Adrenal gland (tissue), 5 donors: ENCODE results near the gene PRR35.

Experiments
- CTCF ChIP-seq, 6 experiments: fragments of 450-650 bp in 4 of 6; fragments of 200-600 bp in 2 of 6; sonication (generic) in 1 of 6; IDR thresholded peaks; 1 replicate in 5 of 6; 2 replicates in 1 of 6; pipeline versions ENCODE4 v1.5.1 to v1.8.0; 2016 to 2021; ENCODE audit warnings: antibody characterized with exemption in 6 of 6, mild to moderate bottlenecking in 2 of 6, moderate library complexity in 1 of 6
- POLR2A ChIP-seq, 2 donors: fragments of 450-650 bp; IDR thresholded peaks; one replicate each; pipeline ENCODE4 v1.6.1; 2017; ENCODE audit warnings: antibody characterized with exemption in 2 of 2, mild to moderate bottlenecking in 2 of 2, moderate library complexity in 1 of 2
- donor health status: DM: no; HTN: no; CAD: no.

- TF ChIP-seq CTCF (IDR thresholded peaks at IDR 0.05) (no peak), POLR2A (IDR thresholded peaks at IDR 0.05) (no peak)
Observed at GRCh38 chr16:588639-588888, 28.4 kb downstream of the PRR35 start.
